22Rv1 (cell line): ENCODE results near the gene C14orf132.

Experiments used
- CTCF ChIP-seq: fragments of 450-650 bp; IDR thresholded peaks from 2 replicates; pipeline ENCODE4 v1.5.1; 2017; ENCODE audit warnings: mild to moderate bottlenecking
- ZFX ChIP-seq: fragments of 450-650 bp; IDR thresholded peaks from 2 replicates; pipeline ENCODE4 v1.6.1; 2017; ENCODE audit warnings: antibody characterized with exemption, borderline replicate concordance

- no peak for TF ChIP-seq CTCF
- TF ChIP-seq ZFX: no peak
Observed at GRCh38 chr14:96102081-96102856, 63.1 kb downstream of the C14orf132 start.
